SK-N-SH treated with all-trans-retinoic acid at 6 μM for 48 hours (cell line): Measurements from ENCODE around the gene PLEKHB1.

Experiments
- BACH2 ChIP-seq: fragments of 250-450 bp; sonication (Bioruptor Pico); IDR thresholded peaks from 2 replicates; pipeline ENCODE4 v1.9.0; 2021; ENCODE audit warnings: mild to moderate bottlenecking, borderline replicate concordance
- CSDC2 ChIP-seq: fragments of 250-450 bp; sonication (Bioruptor Pico); IDR thresholded peaks from 2 replicates; pipeline ENCODE4 v1.5.0; 2020; ENCODE audit warnings: mild to moderate bottlenecking, moderate library complexity
- ESRRG ChIP-seq: fragments of 250-450 bp; sonication (Bioruptor Pico); IDR thresholded peaks from 2 replicates; pipeline ENCODE4 v1.6.1; 2021; ENCODE audit warnings: mild to moderate bottlenecking
- GLIS3 ChIP-seq: fragments of 250-450 bp; sonication (Bioruptor Pico); IDR thresholded peaks from 2 replicates; pipeline ENCODE4 v1.5.0; 2020; ENCODE audit warnings: mild to moderate bottlenecking, moderate library complexity
- PPARA ChIP-seq: fragments of 250-450 bp; sonication (Bioruptor Pico); IDR thresholded peaks from 2 replicates; pipeline ENCODE4 v1.5.0; 2020; ENCODE audit warnings: mild to moderate bottlenecking, borderline replicate concordance
- RARB ChIP-seq: fragments of 250-450 bp; sonication (Bioruptor Pico); IDR thresholded peaks from 2 replicates; pipeline ENCODE4 v1.8.0; 2021; ENCODE audit warnings: mild to moderate bottlenecking, moderate library complexity
- SNAI2 ChIP-seq: fragments of 250-450 bp; sonication (Bioruptor Pico); IDR thresholded peaks from 2 replicates; pipeline ENCODE4 v1.5.0; 2020; ENCODE audit warnings: mild to moderate bottlenecking, moderate library complexity
- TCF4 ChIP-seq: fragments of 250-450 bp; sonication (Bioruptor Pico); IDR thresholded peaks from 2 replicates; pipeline ENCODE4 v1.8.0; 2021; ENCODE audit warnings: mild to moderate bottlenecking, moderate library complexity, borderline replicate concordance
- ZFP3 ChIP-seq: fragments of 250-450 bp; sonication (Bioruptor Pico); IDR thresholded peaks from 2 replicates; pipeline ENCODE4 v1.5.0; 2020; ENCODE audit warnings: mild to moderate bottlenecking, moderate library complexity
- ZFP30 ChIP-seq: fragments of 450-650 bp; formaldehyde crosslinking; IDR thresholded peaks from 2 replicates; pipeline ENCODE4 v1.5.0; 2022; ENCODE audit warnings: mild to moderate bottlenecking, moderate library complexity
- ZNF70 ChIP-seq: fragments of 450-650 bp; formaldehyde crosslinking; IDR thresholded peaks from 2 replicates; pipeline ENCODE4 v1.5.0; 2020; ENCODE audit warnings: mild to moderate bottlenecking, moderate library complexity
- TF ChIP-seq, protein P1 (sequence below): fragments of 250-450 bp; sonication (Bioruptor Pico); IDR thresholded peaks from 2 replicates; pipeline ENCODE4 v1.8.0; 2020; ENCODE audit warnings: mild to moderate bottlenecking, moderate library complexity, borderline replicate concordance
- TF ChIP-seq, protein P2 (sequence below): fragments of 250-450 bp; sonication (Bioruptor Pico); IDR thresholded peaks from 2 replicates; pipeline ENCODE4 v1.5.1; 2020; ENCODE audit warnings: low read depth, mild to moderate bottlenecking, moderate library complexity
- TF ChIP-seq, protein P3 (sequence below): fragments of 250-450 bp; sonication (Bioruptor Pico); IDR thresholded peaks from 2 replicates; pipeline ENCODE4 v1.5.1; 2021; ENCODE audit warnings: mild to moderate bottlenecking, moderate library complexity

DNA sequence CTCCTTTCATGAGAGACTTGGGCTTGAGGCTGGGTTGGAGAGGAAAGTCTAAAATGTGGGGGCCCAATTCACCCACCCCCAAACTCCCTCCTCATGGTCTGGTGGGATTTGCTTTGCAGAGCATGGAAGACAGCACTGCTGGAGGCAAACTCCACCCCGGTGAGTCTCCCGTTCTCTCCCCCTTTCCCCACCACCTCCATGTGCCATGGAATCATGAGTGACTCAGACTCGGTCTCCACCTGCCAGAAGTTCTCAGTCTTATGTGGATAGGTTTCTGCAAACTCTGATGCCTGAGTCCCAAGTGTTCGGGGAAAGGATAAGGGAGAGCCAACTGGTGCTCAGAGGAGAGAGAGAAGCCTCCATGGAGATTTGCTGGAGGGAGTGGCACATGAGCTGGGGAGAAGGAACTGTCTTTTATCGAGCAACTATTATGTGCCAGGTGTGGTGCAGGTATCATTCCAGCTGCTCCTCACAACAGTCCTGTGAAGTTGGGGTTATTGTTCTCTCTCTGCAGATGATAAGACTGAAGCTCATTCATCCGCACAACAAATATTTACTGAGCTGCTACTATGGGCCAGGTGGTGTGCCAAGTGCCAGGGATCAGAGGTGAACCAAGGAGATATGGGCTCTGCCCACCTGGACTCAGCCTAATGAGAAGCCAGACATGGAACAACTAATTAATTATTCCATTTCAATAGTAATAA, 6.6 kb downstream of the PLEKHB1 start:
- TF ChIP-seq PPARA (CRISPR knock-in tag) (no peak), SNAI2 (CRISPR knock-in tag) (no peak), TCF4 (CRISPR knock-in tag) (no peak), RARB (no peak), ZFP30 (CRISPR knock-in tag) (no peak), ZFP3 (no peak), GLIS3 (no peak), BACH2 (CRISPR knock-in tag) (no peak), ESRRG (CRISPR knock-in tag) (no peak), CSDC2 (no peak), ZNF70 (CRISPR knock-in tag) (no peak)
- TF ChIP-seq, protein P1, sequence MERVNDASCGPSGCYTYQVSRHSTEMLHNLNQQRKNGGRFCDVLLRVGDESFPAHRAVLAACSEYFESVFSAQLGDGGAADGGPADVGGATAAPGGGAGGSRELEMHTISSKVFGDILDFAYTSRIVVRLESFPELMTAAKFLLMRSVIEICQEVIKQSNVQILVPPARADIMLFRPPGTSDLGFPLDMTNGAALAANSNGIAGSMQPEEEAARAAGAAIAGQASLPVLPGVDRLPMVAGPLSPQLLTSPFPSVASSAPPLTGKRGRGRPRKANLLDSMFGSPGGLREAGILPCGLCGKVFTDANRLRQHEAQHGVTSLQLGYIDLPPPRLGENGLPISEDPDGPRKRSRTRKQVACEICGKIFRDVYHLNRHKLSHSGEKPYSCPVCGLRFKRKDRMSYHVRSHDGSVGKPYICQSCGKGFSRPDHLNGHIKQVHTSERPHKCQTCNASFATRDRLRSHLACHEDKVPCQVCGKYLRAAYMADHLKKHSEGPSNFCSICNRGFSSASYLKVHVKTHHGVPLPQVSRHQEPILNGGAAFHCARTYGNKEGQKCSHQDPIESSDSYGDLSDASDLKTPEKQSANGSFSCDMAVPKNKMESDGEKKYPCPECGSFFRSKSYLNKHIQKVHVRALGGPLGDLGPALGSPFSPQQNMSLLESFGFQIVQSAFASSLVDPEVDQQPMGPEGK (CRISPR knock-in tag): no peak
- TF ChIP-seq, protein P2, sequence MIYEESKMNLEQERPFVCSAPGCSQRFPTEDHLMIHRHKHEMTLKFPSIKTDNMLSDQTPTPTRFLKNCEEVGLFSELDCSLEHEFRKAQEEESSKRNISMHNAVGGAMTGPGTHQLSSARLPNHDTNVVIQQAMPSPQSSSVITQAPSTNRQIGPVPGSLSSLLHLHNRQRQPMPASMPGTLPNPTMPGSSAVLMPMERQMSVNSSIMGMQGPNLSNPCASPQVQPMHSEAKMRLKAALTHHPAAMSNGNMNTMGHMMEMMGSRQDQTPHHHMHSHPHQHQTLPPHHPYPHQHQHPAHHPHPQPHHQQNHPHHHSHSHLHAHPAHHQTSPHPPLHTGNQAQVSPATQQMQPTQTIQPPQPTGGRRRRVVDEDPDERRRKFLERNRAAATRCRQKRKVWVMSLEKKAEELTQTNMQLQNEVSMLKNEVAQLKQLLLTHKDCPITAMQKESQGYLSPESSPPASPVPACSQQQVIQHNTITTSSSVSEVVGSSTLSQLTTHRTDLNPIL (CRISPR knock-in tag): no peak
- TF ChIP-seq, protein P3, sequence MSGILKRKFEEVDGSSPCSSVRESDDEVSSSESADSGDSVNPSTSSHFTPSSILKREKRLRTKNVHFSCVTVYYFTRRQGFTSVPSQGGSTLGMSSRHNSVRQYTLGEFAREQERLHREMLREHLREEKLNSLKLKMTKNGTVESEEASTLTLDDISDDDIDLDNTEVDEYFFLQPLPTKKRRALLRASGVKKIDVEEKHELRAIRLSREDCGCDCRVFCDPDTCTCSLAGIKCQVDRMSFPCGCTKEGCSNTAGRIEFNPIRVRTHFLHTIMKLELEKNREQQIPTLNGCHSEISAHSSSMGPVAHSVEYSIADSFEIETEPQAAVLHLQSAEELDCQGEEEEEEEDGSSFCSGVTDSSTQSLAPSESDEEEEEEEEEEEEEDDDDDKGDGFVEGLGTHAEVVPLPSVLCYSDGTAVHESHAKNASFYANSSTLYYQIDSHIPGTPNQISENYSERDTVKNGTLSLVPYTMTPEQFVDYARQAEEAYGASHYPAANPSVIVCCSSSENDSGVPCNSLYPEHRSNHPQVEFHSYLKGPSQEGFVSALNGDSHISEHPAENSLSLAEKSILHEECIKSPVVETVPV (CRISPR knock-in tag): no peak
